ENCODE results near the gene HHLA2. TPM values are rescaled to one million over a fixed set of nuclear protein-coding genes. Genes with fewer than 3 reads are reported as not detected.

The HHLA2 gene
- total RNA-seq, 2 donors from 2014 or later: 57.9 to 192 TPM

DNA sequence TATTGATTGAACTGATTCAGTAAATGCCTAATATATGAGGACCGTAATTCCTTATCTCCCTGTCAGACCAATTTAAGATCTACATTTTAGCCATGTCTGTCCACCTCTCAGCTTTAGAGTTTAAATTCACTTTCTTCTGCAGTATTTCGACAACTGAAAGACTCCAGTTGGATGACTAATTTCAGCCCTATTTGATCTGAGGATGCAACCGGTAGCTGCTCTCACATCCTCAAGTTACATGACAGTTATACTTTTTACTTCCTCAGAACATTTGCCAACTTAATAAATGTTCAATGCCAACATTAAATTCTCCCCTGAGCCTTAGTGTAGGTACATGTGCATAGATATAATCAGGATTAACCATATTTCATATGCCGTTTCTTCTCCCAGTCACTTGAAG lies 2.5 kb upstream of the HHLA2 start:
- Histone ChIP-seq H3K36me3 (no peaks in the 10 kb centered on the region), H3K9ac (ENCODE audit: low read depth in 2 of 2, low read length in 2 of 2) (no peak overlapping the region), H3K9me3 (no peaks in the 10 kb centered on the region), H3K27me3 (no peaks in the 10 kb centered on the region), H3K4me3 (no peak overlapping the region), H3K27ac (no peak overlapping the region), H3K4me1 (peaks cover 9% of the 10 kb centered on the region)
- intact Hi-C loops (cut with DNase I): no loop called here
- TF ChIP-seq, protein P1, sequence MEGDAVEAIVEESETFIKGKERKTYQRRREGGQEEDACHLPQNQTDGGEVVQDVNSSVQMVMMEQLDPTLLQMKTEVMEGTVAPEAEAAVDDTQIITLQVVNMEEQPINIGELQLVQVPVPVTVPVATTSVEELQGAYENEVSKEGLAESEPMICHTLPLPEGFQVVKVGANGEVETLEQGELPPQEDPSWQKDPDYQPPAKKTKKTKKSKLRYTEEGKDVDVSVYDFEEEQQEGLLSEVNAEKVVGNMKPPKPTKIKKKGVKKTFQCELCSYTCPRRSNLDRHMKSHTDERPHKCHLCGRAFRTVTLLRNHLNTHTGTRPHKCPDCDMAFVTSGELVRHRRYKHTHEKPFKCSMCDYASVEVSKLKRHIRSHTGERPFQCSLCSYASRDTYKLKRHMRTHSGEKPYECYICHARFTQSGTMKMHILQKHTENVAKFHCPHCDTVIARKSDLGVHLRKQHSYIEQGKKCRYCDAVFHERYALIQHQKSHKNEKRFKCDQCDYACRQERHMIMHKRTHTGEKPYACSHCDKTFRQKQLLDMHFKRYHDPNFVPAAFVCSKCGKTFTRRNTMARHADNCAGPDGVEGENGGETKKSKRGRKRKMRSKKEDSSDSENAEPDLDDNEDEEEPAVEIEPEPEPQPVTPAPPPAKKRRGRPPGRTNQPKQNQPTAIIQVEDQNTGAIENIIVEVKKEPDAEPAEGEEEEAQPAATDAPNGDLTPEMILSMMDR (IDR thresholded peaks at IDR 0.05): no peak
- no peak for DNase-seq

DNA sequence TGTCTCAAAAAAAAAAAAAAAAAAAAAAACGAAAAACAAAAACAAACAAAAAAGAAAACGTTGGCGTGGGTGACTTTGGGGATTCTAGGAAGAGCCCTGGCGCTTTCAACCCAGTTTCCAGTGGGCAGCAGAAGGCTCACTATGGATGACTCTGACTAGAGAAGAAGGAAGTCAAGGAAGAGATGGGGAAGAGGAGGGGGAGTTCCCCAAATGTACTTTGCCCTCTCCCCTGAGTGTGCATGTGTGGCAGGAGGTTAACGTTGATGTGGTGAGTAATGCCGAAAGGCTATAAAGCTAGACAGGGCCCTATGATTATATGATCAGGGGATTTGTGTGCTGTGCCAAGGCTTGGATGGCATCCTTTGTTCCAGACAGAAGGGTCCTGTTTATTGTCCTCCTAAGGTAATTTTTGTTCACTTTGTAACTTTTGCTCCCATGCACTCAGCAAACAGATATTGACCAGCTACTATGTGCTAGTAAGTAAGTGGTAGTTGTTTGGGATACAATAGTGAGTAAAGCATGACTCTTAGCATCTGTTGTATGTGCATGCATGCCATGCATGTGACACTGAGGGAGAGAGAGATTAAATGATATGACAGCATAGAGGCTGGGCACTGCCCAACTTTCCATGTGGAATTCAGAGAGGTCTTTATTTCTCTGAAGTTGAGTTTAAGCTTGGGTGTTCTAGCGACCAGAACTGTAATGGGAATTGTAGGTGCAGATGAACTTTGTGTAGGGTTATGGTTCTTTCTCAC lies 750 bp upstream of the HHLA2 start:
- Histone ChIP-seq H3K36me3 (no peaks in the 10 kb centered on the region), H3K27ac (peak overlapping the region; percentile 67), H3K9ac (ENCODE audit: low read depth in 2 of 2, low read length in 2 of 2) (peak overlapping the region in 1 of 2 donors; percentile 62), H3K9me3 (no peaks in the 10 kb centered on the region), H3K4me3 (no peak overlapping the region), H3K27me3 (no peaks in the 10 kb centered on the region), H3K4me1 (peaks cover 9% of the 10 kb centered on the region)
- intact Hi-C loops (cut with DNase I): no loop called here
- TF ChIP-seq, protein P1 (IDR thresholded peaks at IDR 0.05): no peak
- DNase-seq: peak; percentile 79

DNA sequence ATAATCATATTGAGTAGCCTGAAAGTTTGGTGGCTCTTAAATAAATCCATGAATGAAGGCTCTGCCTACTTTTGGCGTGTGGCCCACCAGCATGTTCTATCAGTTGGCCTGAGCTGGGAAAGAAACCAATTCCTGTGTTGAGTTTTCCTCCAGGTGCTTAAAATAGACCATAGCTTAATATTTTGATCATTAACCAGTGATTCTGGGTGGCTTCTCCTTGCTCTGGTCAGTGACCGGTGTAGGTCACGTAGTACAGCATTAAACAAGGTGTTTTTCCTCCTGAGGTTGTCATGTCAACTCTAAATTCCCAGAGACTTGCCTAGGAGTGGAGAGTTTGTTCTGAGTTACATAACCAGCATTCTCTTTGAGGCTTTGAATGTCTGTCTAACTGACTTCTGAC lies 1.3 kb downstream of the HHLA2 start:
- intact Hi-C loops (cut with DNase I): no loop called here
- Histone ChIP-seq H3K4me1 (peaks cover 9% of the 10 kb centered on the region), H3K4me3 (peak overlapping the region; percentile 8), H3K27me3 (no peaks in the 10 kb centered on the region), H3K9me3 (no peaks in the 10 kb centered on the region), H3K36me3 (no peaks in the 10 kb centered on the region), H3K27ac (peak overlapping the region; percentile 67), H3K9ac (ENCODE audit: low read depth in 2 of 2, low read length in 2 of 2) (peak overlapping the region; percentile 4 to 68)
- no peak for DNase-seq
- TF ChIP-seq, protein P1 (IDR thresholded peaks at IDR 0.05): no peak

DNA sequence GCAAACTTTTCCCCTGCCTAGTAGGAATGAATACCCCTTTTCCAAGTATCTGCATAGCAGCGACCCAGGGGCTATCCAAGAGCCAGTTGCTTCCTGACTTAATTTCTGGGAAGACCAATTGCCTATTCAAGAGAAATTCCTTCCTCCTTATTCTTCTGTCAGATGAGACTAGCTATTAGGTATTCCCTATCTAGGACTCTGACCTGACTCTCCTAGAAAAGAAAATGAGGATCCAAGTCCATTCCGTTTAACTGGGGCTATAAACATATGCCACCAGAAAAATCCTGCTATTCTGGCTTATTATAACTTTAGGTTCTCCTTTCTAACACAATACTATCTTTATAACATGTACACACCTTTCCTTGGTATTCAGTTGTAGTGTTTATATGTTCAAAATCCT lies 1.7 kb downstream of the HHLA2 start:
- no peak for DNase-seq
- H3K36me3 ChIP-seq: no peaks in the 10 kb centered on the region
- H3K9me3 ChIP-seq: no peaks in the 10 kb centered on the region
- TF ChIP-seq, protein P1 (IDR thresholded peaks at IDR 0.05): no peak
- peak overlapping the region in 1 of 2 donors; percentile 68 for H3K9ac ChIP-seq (ENCODE audit: low read depth in 2 of 2, low read length in 2 of 2)
- no peaks in the 10 kb centered on the region for H3K27me3 ChIP-seq
- intact Hi-C loops (cut with DNase I): no loop called here
- H3K4me3 ChIP-seq: peak overlapping the region; percentile 19
- peak overlapping the region; percentile 67 for H3K27ac ChIP-seq
- H3K4me1 ChIP-seq: peaks cover 9% of the 10 kb centered on the region

DNA sequence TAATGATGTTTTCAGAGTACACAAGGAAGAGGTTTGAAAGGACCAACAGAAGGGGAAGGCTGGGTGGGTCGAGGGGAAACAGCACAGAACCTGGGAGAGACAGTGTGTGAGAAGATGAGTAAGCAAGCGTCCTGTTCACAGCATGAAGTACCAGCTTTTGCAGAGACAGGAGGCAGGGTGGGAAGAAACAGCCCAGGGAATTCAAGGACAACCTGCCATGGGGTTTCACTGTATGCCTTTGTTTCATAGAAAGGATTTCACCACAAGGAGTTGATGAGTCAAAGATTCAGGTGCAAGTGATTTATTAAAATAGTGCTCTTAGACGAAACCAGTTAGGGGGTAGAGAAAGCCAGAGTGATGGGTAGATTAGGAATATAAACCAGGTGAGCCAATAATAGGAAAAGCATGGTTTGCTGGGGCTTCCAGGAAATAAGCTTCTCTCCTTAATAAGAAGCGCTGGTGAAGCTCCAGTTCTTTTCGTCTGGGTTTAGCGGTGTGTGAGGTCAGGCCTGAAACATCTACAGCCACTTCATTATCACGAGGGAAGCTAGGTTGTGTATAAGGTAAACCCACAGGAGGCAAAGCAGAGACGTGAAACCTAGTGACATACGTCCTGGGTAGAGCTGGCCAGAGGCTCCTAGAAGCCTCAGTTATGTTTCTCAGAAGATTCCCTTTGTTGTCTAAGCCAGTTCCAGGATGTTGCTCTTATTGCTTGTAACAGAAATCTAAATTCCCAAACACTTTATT lies 3.9 kb downstream of the HHLA2 start:
- H3K27me3 ChIP-seq: no peaks in the 10 kb centered on the region
- H3K27ac ChIP-seq: peak overlapping the region; percentile 49
- H3K36me3 ChIP-seq: no peaks in the 10 kb centered on the region
- peaks cover 3% of the 10 kb centered on the region for H3K4me1 ChIP-seq
- H3K4me3 ChIP-seq: no peak overlapping the region
- intact Hi-C loops (cut with DNase I): loop anchor here (10.0 kb wide), 1 partner anchor 145 kb away; no protein-coding TSS in a partner anchor
- TF ChIP-seq, protein P1 (IDR thresholded peaks at IDR 0.05): no peak
- H3K9me3 ChIP-seq: no peaks in the 10 kb centered on the region
- no peak overlapping the region for H3K9ac ChIP-seq (ENCODE audit: low read depth in 2 of 2, low read length in 2 of 2)
- no peak for DNase-seq

Measured in colonic mucosa (tissue), 4 donors.